K562 (cell line): Measurements from ENCODE around the gene MYLIP. TPM values are rescaled to one million over a fixed set of nuclear protein-coding genes. Genes with fewer than 3 reads are reported as not detected.

Experiments used
- CREB5 ChIP-seq: fragments of 250-450 bp; sonication (Bioruptor Pico); IDR thresholded peaks from 2 replicates; pipeline ENCODE4 v1.5.0; 2020; ENCODE audit warnings: mild to moderate bottlenecking
- DEAF1 ChIP-seq: fragments of 450-650 bp; formaldehyde crosslinking; IDR thresholded peaks from 2 replicates; pipeline ENCODE4 v1.4.0; 2020; ENCODE audit warnings: mild to moderate bottlenecking, moderate library complexity
- ELF4 ChIP-seq: fragments of 450-650 bp; formaldehyde crosslinking; IDR thresholded peaks from 2 replicates; pipeline ENCODE4 v1.4.0; 2022; ENCODE audit warnings: missing genetic modification characterization
- HDAC2 ChIP-seq: fragments of 450-650 bp; IDR thresholded peaks from 2 replicates; pipeline ENCODE4 v1.6.1; 2016; ENCODE audit warnings: mild to moderate bottlenecking
- HMG20B ChIP-seq: fragments of 250-450 bp; sonication (Bioruptor Pico); IDR thresholded peaks from 2 replicates; pipeline ENCODE4 v1.5.0; 2021; ENCODE audit warnings: mild to moderate bottlenecking
- IRF2 ChIP-seq: sonication (generic); formaldehyde crosslinking; IDR thresholded peaks from 2 replicates; pipeline ENCODE4 v1.8.1; 2022; ENCODE audit warnings: mild to moderate bottlenecking, missing genetic modification reagents
- JUN ChIP-seq, 2 experiments: sonication (generic) in 1 of 2; formaldehyde crosslinking in 1 of 2; IDR thresholded peaks; 2 replicates each; pipeline versions ENCODE4 v1.6.1 to v1.8.0; 2012 to 2022; ENCODE audit warnings: borderline replicate concordance in 2 of 2, mild to moderate bottlenecking in 2 of 2, improper control_type of control experiment in 1 of 2, low read depth in 1 of 2, low read length in 1 of 2, missing genetic modification reagents in 1 of 2
- PTRF ChIP-seq: fragments of 450-650 bp; IDR thresholded peaks from 2 replicates; pipeline ENCODE4 v1.6.1; 2016; ENCODE audit warnings: mild to moderate bottlenecking, missing genetic modification characterization, missing compliant biosample characterization
- SRSF7 ChIP-seq: fragments of 200-400 bp; formaldehyde crosslinking; optimal IDR thresholded peaks from 2 replicates; pipeline ENCODE3; 2017; ENCODE audit warnings: mild to moderate bottlenecking, low read depth, low read length
- TAF15 ChIP-seq: fragments of 200-400 bp; formaldehyde crosslinking; IDR thresholded peaks from 2 replicates; pipeline ENCODE4 v1.6.1; 2017; ENCODE audit warnings: mild to moderate bottlenecking, low read depth, low read length, moderate library complexity
- TSHZ1 ChIP-seq: fragments of 250-450 bp; sonication (Bioruptor Pico); IDR thresholded peaks from 2 replicates; pipeline ENCODE4 v1.4.0; 2020; ENCODE audit warnings: mild to moderate bottlenecking, moderate library complexity
- U2AF1 ChIP-seq: fragments of 200-400 bp; formaldehyde crosslinking; optimal IDR thresholded peaks from 2 replicates; pipeline ENCODE3; 2017; ENCODE audit warnings: mild to moderate bottlenecking, low read depth, low read length, moderate library complexity
- XRCC5 ChIP-seq: fragments of 200-400 bp; formaldehyde crosslinking; IDR thresholded peaks from 2 replicates; pipeline ENCODE4 v1.6.1; 2017; ENCODE audit warnings: low read depth, mild to moderate bottlenecking, low read length
- ZFP36 ChIP-seq: fragments of 150-350 bp; IDR thresholded peaks from 2 replicates; pipeline ENCODE4 v1.6.1; 2018; ENCODE audit warnings: low read length, low read depth; ENCODE audit not compliant: partially characterized antibody
- ZNF282 ChIP-seq: sonication (generic); formaldehyde crosslinking; IDR thresholded peaks from 2 replicates; pipeline ENCODE4 v1.8.1; 2023; ENCODE audit warnings: missing genetic modification reagents
- ZNF696 ChIP-seq: fragments of 250-450 bp; sonication (Bioruptor Pico); conservative IDR thresholded peaks from 2 replicates; pipeline ENCODE4 v1.4.0; 2020; ENCODE audit warnings: mild to moderate bottlenecking, moderate library complexity
- ZNF76 ChIP-seq: fragments of 250-450 bp; sonication (Bioruptor Pico); IDR thresholded peaks from 2 replicates; pipeline ENCODE4 v1.4.0; 2020; ENCODE audit warnings: mild to moderate bottlenecking, moderate library complexity, borderline replicate concordance
- polyA plus RNA-seq, 8 experiments: library from polyadenylated mRNA; depleted of rRNA in 4 of 8; stranded (reverse) in 5 of 8; unstranded in 3 of 8; fragments of >200 nt; fragmentation: Nextera tagmentation in 2 of 8; fragmentation: Illumina TruSeq in 1 of 8; extraction: Ambion mirVana in 2 of 8; extraction: Trizol in 1 of 8; gene quantifications; 2 replicates each; pipeline versions ENCODE4 v1.2.1 to v1.2.3, GENCODE V29; 2011 to 2014; ENCODE audit warnings: inconsistent platforms in 1 of 8, missing spikeins in 1 of 8
- total RNA-seq, 7 experiments: library from RNA; depleted of rRNA in 6 of 7; stranded (reverse); fragments of >200 nt in 6 of 7; fragmentation: Illumina TruSeq in 2 of 7; extraction: Trizol in 2 of 7; gene quantifications; 2 replicates each; pipeline versions ENCODE4 v1.2.1 to v1.2.3, GENCODE V29; 2011 to 2021; ENCODE audit warnings: low replicate concordance in 1 of 7
- TF ChIP-seq, protein P1 (sequence below): fragments of 250-450 bp; sonication (Bioruptor Pico); IDR thresholded peaks from 2 replicates; pipeline ENCODE4 v1.9.0; 2021; ENCODE audit warnings: mild to moderate bottlenecking
- TF ChIP-seq, protein P2 (sequence below): fragments of 450-650 bp; formaldehyde crosslinking; IDR thresholded peaks from 2 replicates; pipeline ENCODE4 v1.4.0; 2020; ENCODE audit warnings: mild to moderate bottlenecking

MYLIP gene
- total and polyA plus RNA-seq, 9 of the 15 experiments (the other 6 are each of a cell fraction or from before 2014, with no cell fraction given) = 10.8 to 43.5 (median 31.5) TPM

DNA sequence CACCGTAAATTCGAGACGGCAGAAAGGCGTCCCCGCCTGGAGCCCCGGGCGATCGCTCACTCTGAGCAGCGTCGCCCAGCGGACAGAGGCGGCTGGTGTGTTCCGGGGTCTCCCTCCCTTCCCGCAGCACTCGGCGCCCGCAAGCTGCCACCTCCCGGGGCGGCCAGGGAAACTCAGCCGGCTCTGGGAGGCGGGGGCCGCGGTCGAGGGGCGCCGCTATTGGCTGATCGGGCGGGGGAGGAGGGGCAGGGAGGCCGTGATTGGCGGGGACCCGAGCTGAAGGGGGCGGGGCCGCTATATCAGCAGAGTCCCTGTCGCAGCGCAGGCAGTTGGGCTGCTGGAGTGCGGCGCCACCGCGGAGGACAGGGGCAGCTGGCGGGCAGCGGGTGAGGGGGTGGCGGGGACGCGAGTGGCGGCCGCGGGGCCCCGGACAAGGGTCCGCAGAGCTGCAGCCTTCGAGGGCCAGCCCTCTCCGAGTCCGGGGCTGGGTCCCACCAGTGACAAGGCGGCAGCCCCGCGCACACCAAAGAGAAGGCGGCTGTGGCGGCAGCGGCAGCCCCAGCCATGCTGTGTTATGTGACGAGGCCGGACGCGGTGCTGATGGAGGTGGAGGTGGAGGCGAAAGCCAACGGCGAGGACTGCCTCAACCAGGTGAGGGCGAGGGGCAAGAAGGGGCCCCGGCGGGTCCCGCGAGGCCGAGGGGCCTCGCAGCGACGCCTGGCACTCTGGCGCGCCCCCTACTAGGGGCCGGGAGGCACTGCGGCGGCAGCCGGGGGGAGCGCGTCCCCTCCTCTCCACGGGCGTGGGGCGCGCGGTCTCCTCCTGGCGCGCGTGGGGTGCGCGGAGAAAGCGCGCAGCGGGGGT is at the start of gene MYLIP (continued):
- TF ChIP-seq U2AF1 (peak; percentile 94), ELF4 (CRISPR knock-in tag) (peak; percentile 91), HDAC2 (no peak), JUN (IDR thresholded peaks at IDR 0.05; ENCODE audit: borderline replicate concordance, low read depth, low read length) (no peak), JUN (CRISPR knock-in tag; IDR thresholded peaks at IDR 0.05; ENCODE audit: borderline replicate concordance) (0 out of 2 replicates have a peak, but pooled peaks have one; percentile 64), ZNF76 (CRISPR knock-in tag) (no peak), TSHZ1 (CRISPR knock-in tag) (no peak), HMG20B (peak; percentile 55; the same call in 1 of the 2 replicates), TAF15 (0 out of 2 replicates have a peak, but pooled peaks have one; percentile 87), PTRF (tag) (no peak), XRCC5 (peak; percentile 85), ZNF696 (CRISPR knock-in tag) (no peak), DEAF1 (CRISPR knock-in tag) (peak; percentile 99), SRSF7 (peak; percentile 19), ZFP36 (no peak), ZNF282 (no peak), IRF2 (CRISPR knock-in tag) (no peak; the same call in 1 of the 2 replicates), CREB5 (CRISPR knock-in tag) (peak; percentile 77; the same call in 1 of the 2 replicates)
- TF ChIP-seq, protein P1, sequence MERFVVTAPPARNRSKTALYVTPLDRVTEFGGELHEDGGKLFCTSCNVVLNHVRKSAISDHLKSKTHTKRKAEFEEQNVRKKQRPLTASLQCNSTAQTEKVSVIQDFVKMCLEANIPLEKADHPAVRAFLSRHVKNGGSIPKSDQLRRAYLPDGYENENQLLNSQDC = peak; percentile 96
- TF ChIP-seq, protein P2, sequence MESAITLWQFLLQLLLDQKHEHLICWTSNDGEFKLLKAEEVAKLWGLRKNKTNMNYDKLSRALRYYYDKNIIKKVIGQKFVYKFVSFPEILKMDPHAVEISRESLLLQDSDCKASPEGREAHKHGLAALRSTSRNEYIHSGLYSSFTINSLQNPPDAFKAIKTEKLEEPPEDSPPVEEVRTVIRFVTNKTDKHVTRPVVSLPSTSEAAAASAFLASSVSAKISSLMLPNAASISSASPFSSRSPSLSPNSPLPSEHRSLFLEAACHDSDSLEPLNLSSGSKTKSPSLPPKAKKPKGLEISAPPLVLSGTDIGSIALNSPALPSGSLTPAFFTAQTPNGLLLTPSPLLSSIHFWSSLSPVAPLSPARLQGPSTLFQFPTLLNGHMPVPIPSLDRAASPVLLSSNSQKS = no peak
